HFF-Myc (cell line): Measurements from ENCODE around the gene AHR.

Experiments
- DNase-seq: peaks from one replicate; pipeline ENCODE4 v3.0.0-alpha.2; 2011; ENCODE audit warnings: low read depth; ENCODE audit errors: extremely low read depth
- H3K4me3 ChIP-seq: replicated peaks from 2 replicates; pipeline ENCODE4 v1.5.1; 2011; ENCODE audit warnings: low read depth, mild to moderate bottlenecking, control low read depth, low read length
- TF ChIP-seq, protein P1 (sequence below): IDR thresholded peaks from 2 replicates; pipeline ENCODE4 v1.5.1; 2012; ENCODE audit warnings: mild to moderate bottlenecking, low read depth, low read length, control low read depth; ENCODE audit errors: missing control alignments

AHR gene

DNA sequence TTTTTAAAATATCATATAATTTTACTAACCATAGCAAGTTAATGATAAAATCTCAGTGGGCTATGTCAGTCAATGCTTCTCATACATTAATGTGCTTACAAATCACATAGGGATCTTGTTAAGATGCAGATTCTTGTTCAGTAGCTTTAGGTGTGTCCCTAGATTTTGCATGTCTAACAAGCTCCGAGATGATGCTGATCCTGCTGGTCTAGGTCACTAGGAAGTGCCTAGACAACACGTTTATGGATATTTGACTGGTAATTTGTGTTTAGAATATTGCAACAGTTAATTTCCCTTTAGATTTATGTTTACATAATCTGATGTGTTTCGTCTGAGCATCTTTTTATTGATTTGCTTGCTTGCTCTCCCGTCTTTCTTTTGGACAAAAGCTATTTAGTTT, 12.7 kb downstream of the AHR start:
- TF ChIP-seq, protein P1, sequence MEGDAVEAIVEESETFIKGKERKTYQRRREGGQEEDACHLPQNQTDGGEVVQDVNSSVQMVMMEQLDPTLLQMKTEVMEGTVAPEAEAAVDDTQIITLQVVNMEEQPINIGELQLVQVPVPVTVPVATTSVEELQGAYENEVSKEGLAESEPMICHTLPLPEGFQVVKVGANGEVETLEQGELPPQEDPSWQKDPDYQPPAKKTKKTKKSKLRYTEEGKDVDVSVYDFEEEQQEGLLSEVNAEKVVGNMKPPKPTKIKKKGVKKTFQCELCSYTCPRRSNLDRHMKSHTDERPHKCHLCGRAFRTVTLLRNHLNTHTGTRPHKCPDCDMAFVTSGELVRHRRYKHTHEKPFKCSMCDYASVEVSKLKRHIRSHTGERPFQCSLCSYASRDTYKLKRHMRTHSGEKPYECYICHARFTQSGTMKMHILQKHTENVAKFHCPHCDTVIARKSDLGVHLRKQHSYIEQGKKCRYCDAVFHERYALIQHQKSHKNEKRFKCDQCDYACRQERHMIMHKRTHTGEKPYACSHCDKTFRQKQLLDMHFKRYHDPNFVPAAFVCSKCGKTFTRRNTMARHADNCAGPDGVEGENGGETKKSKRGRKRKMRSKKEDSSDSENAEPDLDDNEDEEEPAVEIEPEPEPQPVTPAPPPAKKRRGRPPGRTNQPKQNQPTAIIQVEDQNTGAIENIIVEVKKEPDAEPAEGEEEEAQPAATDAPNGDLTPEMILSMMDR: no peak
- H3K4me3 ChIP-seq: no peak overlapping the region
- no peak for DNase-seq

DNA sequence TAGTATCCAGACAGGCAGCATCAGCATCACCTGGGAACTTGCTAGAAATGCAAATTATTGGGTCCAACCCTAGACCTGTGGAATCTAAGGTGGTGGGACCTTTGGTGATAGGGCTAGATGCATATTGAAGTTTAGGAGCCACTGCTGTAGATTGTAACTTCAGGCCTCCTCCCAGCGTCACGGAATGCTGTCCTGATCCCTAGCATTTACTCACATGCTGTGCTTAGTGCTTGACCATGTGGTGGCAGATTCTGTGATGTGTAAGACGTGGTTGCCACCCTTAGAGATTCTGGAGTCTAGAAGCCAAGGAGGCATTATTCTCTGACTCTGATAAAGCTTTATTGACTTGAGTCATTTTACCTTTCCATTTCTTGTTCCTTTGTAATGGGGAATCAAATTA, 13.5 kb downstream of the AHR start:
- H3K4me3 ChIP-seq: no peak overlapping the region
- no peak for DNase-seq
- TF ChIP-seq, protein P1: no peak

DNA sequence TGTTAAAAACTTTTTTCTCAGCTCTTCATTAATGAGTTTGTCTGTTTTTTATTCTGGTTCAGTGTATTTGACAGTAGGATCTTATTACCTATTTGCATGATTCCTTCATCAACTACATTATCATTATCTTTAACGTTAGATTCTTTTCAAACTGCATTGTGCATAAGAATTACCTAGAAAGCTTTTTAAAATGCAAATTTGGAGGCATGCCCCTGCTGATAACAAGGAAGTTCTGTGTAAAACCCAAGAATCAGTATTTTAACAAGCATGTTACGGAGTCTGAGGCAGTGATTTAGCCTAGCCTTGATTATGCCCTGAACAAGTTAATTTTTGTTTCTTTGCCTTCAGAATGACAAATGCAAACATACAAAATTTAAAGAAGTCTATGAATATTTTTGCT, 14.2 kb downstream of the AHR start:
- no peak for DNase-seq
- H3K4me3 ChIP-seq: no peak overlapping the region
- TF ChIP-seq, protein P1: no peak

DNA sequence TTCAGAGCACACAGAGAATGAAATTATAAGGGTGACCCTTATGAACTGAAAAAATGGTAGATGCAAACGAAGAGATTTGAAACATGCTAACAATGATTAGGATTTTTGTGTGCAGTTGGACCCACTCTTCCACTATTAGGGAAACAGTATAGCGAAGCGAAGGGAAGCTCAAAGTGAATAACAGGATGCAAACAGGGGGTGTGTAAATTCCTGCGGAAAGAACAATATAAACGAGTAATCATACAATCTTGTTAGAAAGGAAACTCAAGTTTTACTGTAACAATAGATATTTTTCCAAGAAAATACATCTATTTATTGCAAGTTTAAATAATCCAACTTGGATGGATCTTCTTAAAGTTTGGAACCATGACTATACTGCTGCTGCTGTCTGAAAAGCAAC, 14.7 kb downstream of the AHR start:
- no peak for DNase-seq
- TF ChIP-seq, protein P1: no peak
- no peak overlapping the region for H3K4me3 ChIP-seq

DNA sequence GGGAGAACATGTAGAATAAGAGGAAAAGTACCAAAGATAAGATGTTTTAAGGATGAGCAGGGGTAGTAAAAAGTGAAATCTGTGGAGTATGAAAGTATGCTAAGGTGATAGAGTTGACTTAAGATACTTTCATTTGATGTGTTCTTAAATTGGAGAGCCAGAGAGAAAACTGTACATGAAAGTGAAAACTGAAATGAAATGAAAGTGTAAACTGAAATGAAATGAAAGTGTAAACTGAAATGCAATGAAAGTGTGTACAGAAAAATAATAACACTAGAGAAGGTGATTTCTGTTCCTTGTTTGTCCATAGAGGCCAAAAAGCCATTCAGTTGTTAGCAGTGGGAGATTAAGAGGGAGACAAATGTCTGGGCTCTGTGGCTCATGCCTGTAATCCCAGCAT, 17.5 kb downstream of the AHR start:
- no peak overlapping the region for H3K4me3 ChIP-seq
- TF ChIP-seq, protein P1: no peak
- no peak for DNase-seq

DNA sequence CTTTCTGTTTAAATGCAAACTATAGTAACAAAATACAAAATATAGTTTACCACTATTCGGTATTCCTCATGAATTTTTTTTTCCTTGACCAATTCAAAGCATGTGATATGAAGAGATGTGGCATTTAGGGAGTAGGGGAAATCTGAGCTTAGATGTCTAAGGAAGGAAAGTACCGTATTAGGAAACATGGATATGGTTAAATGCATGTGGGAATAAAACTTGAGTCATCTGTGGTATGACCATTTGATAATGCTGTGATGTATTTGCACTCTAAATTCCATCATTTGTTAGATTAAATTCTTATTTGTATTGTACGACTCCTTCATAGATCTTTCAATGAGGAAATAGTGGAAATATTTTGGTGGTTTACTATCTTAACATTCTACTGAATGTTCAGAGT, 19.7 kb downstream of the AHR start:
- DNase-seq: no peak
- no peak overlapping the region for H3K4me3 ChIP-seq
- TF ChIP-seq, protein P1: no peak
